ENCODE measurements around the gene PLGLB1. TPM values are rescaled to one million over a fixed set of nuclear protein-coding genes. Genes with fewer than 3 reads are reported as not detected.
"Not testable (repeated sequence)": the region's sequence is repeated elsewhere in the genome, so short reads cannot be mapped to it uniquely, and the experiment has no call there.

PLGLB1 gene
- polyA plus RNA-seq, 3 donors, result 0.42 to 5.4 TPM; not detected in 1

DNA sequence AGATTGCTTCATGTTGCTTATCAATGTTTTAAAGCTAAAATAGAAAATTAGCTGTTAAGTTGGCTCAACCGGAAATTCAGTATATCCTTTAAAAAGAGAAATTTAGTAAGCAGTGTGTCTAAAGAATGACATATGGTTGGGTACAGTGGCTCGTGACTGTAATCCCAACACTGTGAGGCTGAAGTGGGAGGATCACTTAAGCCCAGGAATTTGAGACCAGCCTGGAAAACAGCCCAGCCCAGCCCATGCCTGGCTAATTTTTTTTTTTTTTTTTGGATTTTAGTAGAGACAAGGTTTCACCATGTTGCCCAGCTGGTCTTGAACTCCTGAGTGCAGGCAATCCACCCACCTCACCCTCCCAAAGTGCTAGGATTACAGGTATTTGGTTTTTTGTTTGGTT is 17.2 kb downstream of the PLGLB1 start:
- H4K20me1 ChIP-seq (ENCODE audit: insufficient read depth, low read length), result not testable (repeated sequence)

More for the DNA sequence above, 17.2 kb downstream of the PLGLB1 start:
- intact Hi-C loops (cut with micrococcal nuclease); DNase-seq; H3K9me3 Mint-ChIP-seq; H3K9ac ChIP-seq (ENCODE audit: insufficient read depth, low read length, poor library complexity, severe bottlenecking); H3K27ac Mint-ChIP-seq; H3K4me3 ChIP-seq (replicated peaks in 1 of 3; ENCODE audit: low read depth in 2 of 3, low read length in 3 of 3); H3K79me2 ChIP-seq (ENCODE audit: insufficient read depth, low read length); H3K4me1 Mint-ChIP-seq; H3K4me2 ChIP-seq (replicated peaks; ENCODE audit: extremely low read depth, low read length, poor library complexity, severe bottlenecking); H3K27me3 ChIP-seq (ENCODE audit: control insufficient read depth in 2 of 2, insufficient read depth in 2 of 2, low read length in 2 of 2); H3K36me3 Mint-ChIP-seq; H2AFZ ChIP-seq (ENCODE audit: insufficient read depth, low read depth, low read length, poor library complexity, severe bottlenecking); H3K27ac ChIP-seq (ENCODE audit: low read depth in 1 of 2, low read length in 2 of 2); H3K9me3 ChIP-seq (replicated peaks in 1 of 2; ENCODE audit: control insufficient read depth in 1 of 2, insufficient read depth in 1 of 2, low read length in 2 of 2); H3K36me3 ChIP-seq (replicated peaks in 1 of 2; ENCODE audit: control insufficient read depth in 1 of 2, insufficient read depth in 2 of 2, low read length in 2 of 2); H3K4me1 ChIP-seq (ENCODE audit: control insufficient read depth in 1 of 2, insufficient read depth in 2 of 2, low read length in 2 of 2); H3K4me3 Mint-ChIP-seq; H3K27me3 Mint-ChIP-seq (ENCODE audit: low read depth in 3 of 3): not testable (repeated sequence)
- WGBS (ENCODE audit: insufficient coverage), result no CpG with 5 or more reads among the region's 2 CpGs

Small RNA genes lying within 50 kb of the gene (small RNA-seq; reads per million reads assigned to genes)
- gene AC125232.1 (ENCODE audit: insufficient read length, low read depth), result not detected

Other genes with a start within 250 kb of the PLGLB1 start
- 1 to 10 TPM in 1 of 3 donors, under 1 TPM in 2; 0.03 to 1.1 (median 0.88) TPM for gene CD8A, start 230.9 kb downstream of the PLGLB1 start, polyA plus RNA-seq
- gene CD8B, start 160.0 kb downstream of the PLGLB1 start, polyA plus RNA-seq, result 1 to 10 TPM in 2 of 3 donors, not detected in 1; 1.5 to 1.6 TPM
- under 1 TPM; 0.04 to 0.09 (median 0.08) TPM for gene RGPD1, start 79.7 kb downstream of the PLGLB1 start, polyA plus RNA-seq

Data from CD14-positive monocyte (primary cell).